HG02981 (cell line): ENCODE measurements around the gene MGAT5.

Source experiments
- ATAC-seq: cut with Tn5 transposase; IDR thresholded peaks from one replicate; pipeline ENCODE4 v1.9.1; 2021; ENCODE audit warnings: mild to moderate bottlenecking, moderate library complexity; ENCODE audit not compliant: unreplicated experiment

MGAT5 gene

GRCh38 chr2:134230885-134231284, 23.0 kb upstream of the MGAT5 start:
- no peak for ATAC-seq

DNA sequence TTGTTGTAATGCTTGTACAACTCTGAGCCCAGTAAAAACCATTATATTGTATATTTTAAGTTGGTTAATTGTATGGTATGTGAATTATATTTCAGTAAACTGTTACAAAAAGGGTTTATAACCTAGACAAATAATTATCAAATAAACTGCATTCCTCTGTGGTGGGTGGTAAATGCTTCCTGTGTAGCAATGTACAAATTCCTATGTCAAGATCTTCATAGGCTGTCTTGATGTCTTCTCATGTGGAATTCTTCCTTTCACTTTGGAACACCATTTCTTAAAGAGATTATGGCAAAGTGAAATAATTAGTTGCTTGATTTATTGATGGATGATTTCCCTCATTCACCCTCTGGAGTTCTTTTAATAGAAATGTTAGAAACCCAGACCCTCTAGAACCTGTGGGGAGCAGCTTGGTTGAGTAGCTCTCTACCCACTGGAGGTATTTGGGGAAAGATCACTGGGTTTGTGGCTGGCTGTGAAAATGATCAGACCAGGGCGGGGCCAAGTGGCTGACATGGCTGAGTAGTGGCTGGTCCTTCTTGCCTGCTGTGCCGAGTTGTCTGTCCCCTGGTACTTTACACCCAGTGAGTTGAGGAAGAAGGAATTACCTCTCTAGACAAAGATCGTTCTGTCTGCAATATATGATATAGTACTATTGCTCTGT, 22.4 kb upstream of the MGAT5 start:
- ATAC-seq, result peak; percentile 25

- ATAC-seq, result peak; percentile 19
Measured at GRCh38 chr2:134231965-134232340, 21.9 kb upstream of the MGAT5 start.

GRCh38 chr2:134232461-134232860, 21.4 kb upstream of the MGAT5 start:
- ATAC-seq, result no peak

- ATAC-seq, result peak; percentile 24
Measured at GRCh38 chr2:134232868-134233727, 20.8 kb upstream of the MGAT5 start.

GRCh38 chr2:134233728-134234136, 20.1 kb upstream of the MGAT5 start:
- peak; percentile 63 for ATAC-seq

GRCh38 chr2:134234535-134234934, 19.3 kb upstream of the MGAT5 start:
- no peak for ATAC-seq

DNA sequence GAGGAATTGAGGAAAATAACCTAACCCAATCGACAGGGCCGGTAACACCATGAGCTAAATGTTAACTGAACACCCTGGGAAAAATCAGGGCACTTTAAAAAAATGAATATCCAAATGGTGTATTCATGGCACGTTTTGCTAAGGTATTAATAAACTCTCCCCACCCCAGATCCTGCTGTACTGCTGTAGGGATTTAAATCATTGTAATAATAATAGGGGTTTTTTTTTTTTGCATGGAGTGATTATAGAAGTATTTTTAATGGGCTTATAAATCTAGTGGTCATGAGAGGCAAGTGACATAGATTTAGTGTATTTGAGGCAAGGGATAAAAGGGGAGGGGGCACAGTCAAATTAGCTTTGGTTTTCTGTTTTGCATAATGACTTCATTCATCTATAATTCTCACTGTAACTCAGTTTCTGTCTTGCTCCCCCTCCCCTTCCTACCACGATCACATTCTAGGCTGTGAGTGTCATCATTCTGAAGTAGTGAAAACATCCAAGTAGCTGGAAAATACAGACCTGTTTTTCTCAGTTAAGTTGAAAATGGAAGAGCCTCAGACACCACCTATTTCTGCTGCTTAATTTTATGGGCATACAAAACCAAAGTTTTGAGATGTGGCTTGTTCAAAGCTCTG, 18.2 kb upstream of the MGAT5 start:
- no peak for ATAC-seq

GRCh38 chr2:134238371-134238770, 15.5 kb upstream of the MGAT5 start:
- ATAC-seq, result no peak

- ATAC-seq, result no peak
Measured at GRCh38 chr2:134240061-134240460, 13.8 kb upstream of the MGAT5 start.

- no peak for ATAC-seq
Measured at GRCh38 chr2:134241911-134242310, 12.0 kb upstream of the MGAT5 start.

GRCh38 chr2:134243244-134243643, 10.6 kb upstream of the MGAT5 start:
- ATAC-seq, result no peak

- ATAC-seq, result no peak
Measured at GRCh38 chr2:134244086-134244485, 9.8 kb upstream of the MGAT5 start.

- no peak for ATAC-seq
Measured at GRCh38 chr2:134244587-134244986, 9.3 kb upstream of the MGAT5 start.

DNA sequence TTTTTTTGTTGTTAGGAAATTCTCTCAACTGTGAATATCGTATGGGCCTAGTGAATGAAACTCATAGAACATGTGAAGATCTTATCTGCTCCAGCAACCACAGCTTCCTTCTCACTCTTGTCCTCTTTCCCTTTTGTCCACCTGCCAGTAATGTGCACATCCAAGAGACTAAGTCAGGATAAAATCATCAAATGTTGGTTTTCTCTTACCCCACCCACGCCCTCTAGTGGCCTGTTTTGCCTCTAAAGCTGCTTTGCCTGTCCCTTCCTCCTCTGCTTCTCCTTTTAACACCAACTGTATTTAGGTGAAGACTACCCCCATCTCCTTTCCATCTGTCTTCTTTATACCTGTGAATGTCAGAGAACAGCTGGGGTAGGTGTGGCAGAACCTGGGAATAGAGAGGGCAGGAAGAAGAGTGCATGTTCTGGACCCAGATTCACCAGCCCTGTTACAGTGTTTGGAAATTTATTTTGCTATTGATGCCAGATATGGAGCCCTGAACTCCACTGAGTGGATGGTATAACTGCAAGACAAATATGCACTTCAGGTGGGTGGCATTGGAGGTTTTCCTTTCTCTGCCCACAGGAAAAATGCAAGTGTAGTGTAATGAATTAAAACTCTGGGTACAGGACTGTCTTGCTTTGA, 8.4 kb upstream of the MGAT5 start:
- no peak for ATAC-seq

GRCh38 chr2:134246154-134246874, 7.6 kb upstream of the MGAT5 start:
- no peak for ATAC-seq

GRCh38 chr2:134247679-134248078, 6.2 kb upstream of the MGAT5 start:
- ATAC-seq, result peak; percentile 45

DNA sequence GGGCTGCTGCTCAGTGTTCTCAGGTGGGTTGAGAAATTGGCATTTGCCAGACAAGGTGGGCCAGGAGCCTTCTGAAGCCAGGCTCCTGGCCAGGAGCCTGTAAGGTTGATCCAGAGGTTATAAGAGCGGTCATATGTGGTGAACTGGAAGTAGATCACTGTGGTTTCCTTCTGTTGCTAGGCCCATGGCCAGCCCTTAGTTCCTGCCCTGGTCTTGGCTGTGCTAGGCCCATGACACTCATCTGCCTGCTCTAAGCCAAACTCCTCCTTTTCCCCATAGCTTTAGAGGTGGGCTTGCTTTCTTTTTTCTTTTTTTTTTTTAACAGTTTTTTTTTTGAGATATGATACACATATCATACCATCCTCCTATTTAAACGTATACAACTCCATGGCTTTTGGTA, 5.0 kb upstream of the MGAT5 start:
- ATAC-seq, result no peak

- no peak for ATAC-seq
Measured at GRCh38 chr2:134249755-134250154, 4.1 kb upstream of the MGAT5 start.

GRCh38 chr2:134250840-134251461, 2.9 kb upstream of the MGAT5 start:
- ATAC-seq, result no peak
